Measurements from ENCODE around the gene ANKRD12. TPM values are rescaled to one million over a fixed set of nuclear protein-coding genes. Genes with fewer than 3 reads are reported as not detected.
A peak's percentile ranks its signal among the peaks of the same experiment; 100 is the strongest.

ANKRD12 gene
- total RNA-seq, 1 experiment from 2014 or later: 31.6 TPM

DNA sequence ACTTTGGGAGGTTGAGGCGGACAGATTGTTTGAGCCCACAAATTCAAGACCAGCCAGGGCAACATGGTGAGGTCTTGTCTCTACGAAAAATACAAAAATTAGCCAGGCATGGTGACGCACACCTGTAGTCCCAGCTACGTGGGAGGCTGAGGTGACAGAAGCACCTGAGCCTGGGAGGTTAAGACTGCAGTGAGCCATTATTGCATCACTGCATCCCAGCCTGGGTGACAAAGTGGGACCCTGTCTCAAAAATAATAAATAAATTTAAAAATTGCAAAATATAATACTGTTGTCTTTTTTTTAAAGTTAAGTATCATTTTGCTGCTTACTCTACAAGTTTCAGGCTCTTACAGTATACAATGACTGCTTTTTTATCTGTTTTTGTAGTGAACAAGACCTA lies 4.0 kb upstream of the ANKRD12 start:
- intact Hi-C loops (cut with micrococcal nuclease; ENCODE audit: unreplicated experiment): loop anchor here (10.0 kb wide), 1 partner anchor 552 kb away; no protein-coding TSS in a partner anchor
- POLR2A ChIA-PET (ENCODE audit: unreplicated experiment): no interaction called here
- CTCF ChIA-PET: no interaction called here
- H3K27me3 ChIP-seq (ENCODE audit: insufficient read depth, low read depth): no peaks in the 10 kb centered on the region
- H3K9me2 ChIP-seq (ENCODE audit: insufficient read depth): no peaks in the 10 kb centered on the region
- H3K9me3 ChIP-seq (ENCODE audit: insufficient read depth, low read depth): no peaks in the 10 kb centered on the region
- H3K4me3 ChIP-seq: no peak overlapping the region
- H3K4me1 ChIP-seq (replicated peaks; ENCODE audit: insufficient read depth): peaks cover 37% of the 10 kb centered on the region
- H3K36me3 ChIP-seq (ENCODE audit: low read depth): peaks cover 34% of the 10 kb centered on the region
- H3F3A ChIP-seq (ENCODE audit: insufficient read depth, low read depth): peaks cover 48% of the 10 kb centered on the region
- H3K79me2 ChIP-seq (ENCODE audit: low read depth): peaks cover 19% of the 10 kb centered on the region
- BruUV-seq (replicated peaks): no TSS peak
- peak overlapping the region; percentile 66 for H3K27ac ChIP-seq
- peak overlapping the region; percentile 57 for H3K4me2 ChIP-seq
- no peak overlapping the region for H2AFZ ChIP-seq
- DNase-seq: no peak
- peaks cover 12% of the 10 kb centered on the region; the same call in 1 of the 2 replicates for H4K20me1 ChIP-seq (ENCODE audit: insufficient read depth)
- TF ChIP-seq CTCF (conservative IDR thresholded peaks at IDR 0.05) (no peak), EZH2 (IDR thresholded peaks at IDR 0.05; ENCODE audit: low read depth) (no peak)

- Histone ChIP-seq H4K20me1 (ENCODE audit: insufficient read depth) (peaks cover 18% of the 10 kb centered on the region; the same call in 1 of the 2 replicates), H3K36me3 (ENCODE audit: low read depth) (peaks cover 31% of the 10 kb centered on the region), H3K4me2 (peak overlapping the region; percentile 57), H3F3A (ENCODE audit: insufficient read depth, low read depth) (peaks cover 54% of the 10 kb centered on the region), H3K9me3 (ENCODE audit: insufficient read depth, low read depth) (no peaks in the 10 kb centered on the region), H3K27me3 (ENCODE audit: insufficient read depth, low read depth) (no peaks in the 10 kb centered on the region), H3K79me2 (ENCODE audit: low read depth) (peaks cover 25% of the 10 kb centered on the region), H3K9me2 (ENCODE audit: insufficient read depth) (no peaks in the 10 kb centered on the region), H2AFZ (no peak overlapping the region), H3K4me1 (replicated peaks; ENCODE audit: insufficient read depth) (peaks cover 38% of the 10 kb centered on the region), H3K27ac (peak overlapping the region; percentile 66), H3K4me3 (no peak overlapping the region)
- ChIA-PET POLR2A (ENCODE audit: unreplicated experiment) (no interaction called here), CTCF (no interaction called here)
- no TSS peak for BruUV-seq (replicated peaks)
- DNase-seq: peak; percentile 28 to 78
- no peak for TF ChIP-seq CTCF (conservative IDR thresholded peaks at IDR 0.05)
- TF ChIP-seq EZH2 (IDR thresholded peaks at IDR 0.05; ENCODE audit: low read depth): no peak
- intact Hi-C loops (cut with micrococcal nuclease; ENCODE audit: unreplicated experiment): loop anchor here (10.0 kb wide), 1 partner anchor 552 kb away; no protein-coding TSS in a partner anchor
These were observed 3.4 kb upstream of the ANKRD12 start for GRCh38 chr18:9133225-9133624.

DNA sequence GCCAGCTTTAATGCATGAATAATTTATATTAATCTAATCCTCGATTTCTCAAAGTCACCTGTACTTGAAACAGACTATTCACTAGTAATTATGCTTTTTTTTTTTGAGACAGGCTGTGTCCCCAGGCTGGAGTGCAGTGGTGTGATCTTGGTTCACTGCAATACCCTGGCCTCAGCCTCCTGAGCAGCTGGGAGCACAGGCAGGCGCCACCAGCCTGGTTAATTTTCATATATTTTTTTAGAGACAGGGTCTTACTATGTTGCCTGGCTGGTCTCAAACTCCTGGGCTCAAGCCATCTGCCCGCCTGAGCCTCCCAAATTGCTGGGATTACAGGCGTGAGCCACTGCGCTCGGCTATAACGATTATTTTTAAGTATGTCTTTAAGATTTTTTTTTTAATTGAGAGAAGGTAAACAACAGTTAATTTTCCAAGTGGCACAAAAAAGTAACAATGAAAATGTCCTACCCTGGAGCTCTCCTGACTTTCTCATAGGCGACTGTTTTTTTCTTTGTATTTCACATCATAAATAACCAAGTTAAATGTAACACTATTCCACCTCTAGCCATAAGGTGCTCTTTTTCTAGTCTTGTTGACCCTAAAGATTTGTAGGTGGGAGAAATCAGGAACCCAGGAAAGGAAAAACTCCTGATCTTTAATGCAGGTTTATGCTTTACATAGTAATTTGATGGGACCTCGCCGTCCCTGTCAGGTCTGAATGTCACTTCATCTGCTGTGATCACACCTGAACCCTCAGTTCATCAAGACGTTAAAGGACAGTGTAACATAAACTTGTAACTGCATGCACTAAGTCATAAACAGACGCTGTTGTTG lies 1.3 kb upstream of the ANKRD12 start:
- CTCF ChIA-PET: interaction anchor here (0.6 kb wide), 1 partner anchor 36 kb away, joined by 4 read pairs; no protein-coding TSS in a partner anchor

More for the DNA sequence above, 1.3 kb upstream of the ANKRD12 start:
- peaks cover 10% of the 10 kb centered on the region for H3K36me3 ChIP-seq (ENCODE audit: low read depth)
- intact Hi-C loops (cut with micrococcal nuclease; ENCODE audit: unreplicated experiment): loop anchor here (5.0 to 10.0 kb wide), 2 partner anchors 523 to 550 kb away; no protein-coding TSS in a partner anchor
- H3K27ac ChIP-seq: peak overlapping the region; percentile 90
- POLR2A ChIA-PET (ENCODE audit: unreplicated experiment): interaction anchor here (0.5 to 0.6 kb wide), 3 partner anchors 18 to 608 kb away, joined by 3 to 6 read pairs (median 3); no protein-coding TSS in a partner anchor
- peaks cover 29% of the 10 kb centered on the region; the same call in 1 of the 2 replicates for H4K20me1 ChIP-seq (ENCODE audit: insufficient read depth)
- peak overlapping the region; percentile 79 for H3K4me3 ChIP-seq
- peak overlapping the region; percentile 80 for H3K4me2 ChIP-seq
- no TSS peak for BruUV-seq (replicated peaks)
- H3K9me3 ChIP-seq (ENCODE audit: insufficient read depth, low read depth): no peaks in the 10 kb centered on the region
- TF ChIP-seq CTCF (conservative IDR thresholded peaks at IDR 0.05): no peak
- TF ChIP-seq EZH2 (IDR thresholded peaks at IDR 0.05; ENCODE audit: low read depth): no peak
- H3K9me2 ChIP-seq (ENCODE audit: insufficient read depth): no peaks in the 10 kb centered on the region
- H3K79me2 ChIP-seq (ENCODE audit: low read depth): peaks cover 46% of the 10 kb centered on the region
- H3F3A ChIP-seq (ENCODE audit: insufficient read depth, low read depth): peaks cover 52% of the 10 kb centered on the region
- peaks cover 59% of the 10 kb centered on the region for H3K4me1 ChIP-seq (replicated peaks; ENCODE audit: insufficient read depth)
- peak overlapping the region; percentile 82 for H2AFZ ChIP-seq
- no peak for DNase-seq
- no peaks in the 10 kb centered on the region for H3K27me3 ChIP-seq (ENCODE audit: insufficient read depth, low read depth)

Measured in PC-9 (cell line).